ENCODE results near the gene SNX19.

DNA sequence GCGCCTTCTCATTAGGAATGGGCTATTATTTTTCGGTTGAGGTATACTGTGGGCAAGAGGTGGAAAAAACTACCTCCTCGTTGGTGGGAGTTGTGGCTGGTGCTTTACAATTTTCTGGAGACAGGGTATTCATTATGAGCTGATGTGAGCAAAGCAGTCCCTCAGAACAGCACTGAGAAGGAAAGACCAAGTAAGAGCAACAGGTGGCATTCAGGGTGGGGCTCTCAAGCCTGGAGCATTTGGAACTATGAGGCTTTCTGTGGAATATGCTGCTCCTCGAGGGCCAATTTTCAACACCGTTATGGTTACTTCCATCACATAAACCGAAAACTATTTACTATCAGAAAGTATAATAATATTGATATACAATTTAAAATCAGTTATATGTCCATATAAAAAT is 3.7 kb downstream of the SNX19 start:
- TF ChIP-seq, protein P1, sequence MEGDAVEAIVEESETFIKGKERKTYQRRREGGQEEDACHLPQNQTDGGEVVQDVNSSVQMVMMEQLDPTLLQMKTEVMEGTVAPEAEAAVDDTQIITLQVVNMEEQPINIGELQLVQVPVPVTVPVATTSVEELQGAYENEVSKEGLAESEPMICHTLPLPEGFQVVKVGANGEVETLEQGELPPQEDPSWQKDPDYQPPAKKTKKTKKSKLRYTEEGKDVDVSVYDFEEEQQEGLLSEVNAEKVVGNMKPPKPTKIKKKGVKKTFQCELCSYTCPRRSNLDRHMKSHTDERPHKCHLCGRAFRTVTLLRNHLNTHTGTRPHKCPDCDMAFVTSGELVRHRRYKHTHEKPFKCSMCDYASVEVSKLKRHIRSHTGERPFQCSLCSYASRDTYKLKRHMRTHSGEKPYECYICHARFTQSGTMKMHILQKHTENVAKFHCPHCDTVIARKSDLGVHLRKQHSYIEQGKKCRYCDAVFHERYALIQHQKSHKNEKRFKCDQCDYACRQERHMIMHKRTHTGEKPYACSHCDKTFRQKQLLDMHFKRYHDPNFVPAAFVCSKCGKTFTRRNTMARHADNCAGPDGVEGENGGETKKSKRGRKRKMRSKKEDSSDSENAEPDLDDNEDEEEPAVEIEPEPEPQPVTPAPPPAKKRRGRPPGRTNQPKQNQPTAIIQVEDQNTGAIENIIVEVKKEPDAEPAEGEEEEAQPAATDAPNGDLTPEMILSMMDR (IDR thresholded peaks at IDR 0.05) = no peak
- no peak for TF ChIP-seq POLR2A (IDR thresholded peaks at IDR 0.05)
